Activated CD8-positive, alpha-beta memory T cell treated with anti-CD3 and anti-CD28 coated beads for 36 hours (primary cell): ENCODE data around the gene RGS19. TPM values are rescaled to one million over a fixed set of nuclear protein-coding genes. Genes with fewer than 3 reads are reported as not detected.

ENCODE experiments used
- CTCF ChIA-PET: fragments of 350-600 bp; sonication (Branson Sonifier 250); formaldehyde crosslinking; loops from one replicate; lab custom pipeline; 2021; ENCODE audit warnings: antibody characterized with exemption; lab: Charles Lee
- POLR2A ChIA-PET: fragments of 350-600 bp; sonication (Branson Sonifier 250); formaldehyde crosslinking; loops from one replicate; lab custom pipeline; 2021; ENCODE audit warnings: antibody characterized with exemption; lab: Charles Lee
- total RNA-seq, 2 experiments: library from RNA; stranded (reverse); gene quantifications; one replicate each; pipeline ENCODE4 v1.2.3, GENCODE V29; 2021

Gene RGS19
- total RNA-seq, 2 experiments from 2014 or later = 37.8 to 42.2 TPM

- POLR2A ChIA-PET = no interaction called here
- CTCF ChIA-PET = no interaction called here
Measured at GRCh38 chr20:64023361-64024140, 55.8 kb downstream of the RGS19 start.

Other genes starting within 250 kb of the RGS19 start
- under 1 TPM; 0.25 TPM for gene ZBTB46, start 248.3 kb downstream of the RGS19 start, total RNA-seq
- under 1 TPM in 1 of 2 experiments, not detected in 1; 0.13 TPM for gene ABHD16B, start 218.0 kb downstream of the RGS19 start, total RNA-seq
- 10 to 100 TPM; 62.7 to 67.0 TPM for gene TPD52L2, start 214.2 kb downstream of the RGS19 start, total RNA-seq
- gene DNAJC5, start 184.4 kb downstream of the RGS19 start, total RNA-seq = 10 to 100 TPM; 40.3 TPM
- 10 to 100 TPM; 32.9 to 35.2 TPM for gene UCKL1, start 123.1 kb downstream of the RGS19 start, total RNA-seq
- gene ZNF512B, start 109.6 kb downstream of the RGS19 start, total RNA-seq = 10 to 100 TPM; 11.3 to 12.1 TPM
- gene SAMD10, start 99.9 kb downstream of the RGS19 start, total RNA-seq = 10 to 100 TPM; 19.0 to 20.5 TPM
- gene PRPF6, start 98.4 kb downstream of the RGS19 start, total RNA-seq = 10 to 100 TPM; 66.5 to 67.7 TPM
- gene C20orf204, start 43.3 kb downstream of the RGS19 start, total RNA-seq = 1 to 10 TPM; 2.1 to 2.6 TPM
- not detected for gene SOX18, start 29.9 kb downstream of the RGS19 start, total RNA-seq
- 10 to 100 TPM; 25.9 to 27.5 TPM for gene TCEA2, start 16.3 kb downstream of the RGS19 start, total RNA-seq
- under 1 TPM; 0.19 to 0.21 TPM for gene OPRL1, start 564 bp upstream of the RGS19 start, total RNA-seq
- under 1 TPM in 1 of 2 experiments, not detected in 1; 0.42 TPM for gene LKAAEAR1, start 4.9 kb upstream of the RGS19 start, total RNA-seq
- not detected for gene NPBWR2, start 28.0 kb upstream of the RGS19 start, total RNA-seq
- gene MYT1, start 84.9 kb upstream of the RGS19 start, total RNA-seq = not detected
- gene PCMTD2, start 176.2 kb upstream of the RGS19 start, total RNA-seq = 10 to 100 TPM; 25.9 to 28.0 TPM